Measurements from ENCODE around the gene PKN1. TPM values are rescaled to one million over a fixed set of nuclear protein-coding genes. Genes with fewer than 3 reads are reported as not detected.

PKN1 gene
- total and polyA plus RNA-seq, 8 donors, result 42.0 to 268 (median 87.9) TPM

DNA sequence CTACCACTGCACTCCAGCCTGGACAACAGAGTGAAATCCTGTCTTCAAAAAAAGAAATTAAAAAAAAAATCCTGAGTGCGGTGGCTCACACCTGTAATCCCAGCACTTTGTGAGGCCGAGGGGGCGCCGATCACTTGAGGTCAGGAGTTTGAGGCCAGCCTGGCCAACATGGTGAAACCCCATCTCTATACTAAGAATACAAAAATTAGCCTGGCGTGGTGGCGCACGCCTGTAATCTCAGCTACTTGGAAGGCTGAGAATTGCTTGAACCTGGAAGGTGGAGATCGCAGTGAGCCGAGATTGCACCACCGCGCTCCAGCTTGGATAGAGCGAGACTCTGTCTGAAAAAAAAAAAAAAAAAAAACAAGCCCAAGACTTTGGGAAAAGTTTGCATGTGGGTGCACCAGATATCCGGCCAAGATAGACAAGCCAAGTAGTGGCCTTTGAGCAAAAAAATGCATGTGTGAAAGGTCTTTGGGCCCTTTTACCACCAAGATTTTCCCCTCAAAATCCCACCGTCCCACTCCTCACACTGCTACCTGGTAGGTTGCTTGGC lies 79.4 kb downstream of the PKN1 start:
- Histone ChIP-seq H3K27me3 (no peaks in the 10 kb centered on the region), H3K4me3 (no peak overlapping the region), H3K36me3 (peaks cover 22 to 40% (median 34%) of the 10 kb centered on the region in 4 donors), H3K9me3 (no peaks in the 10 kb centered on the region), H3K4me1 (peaks cover 37 to 83% (median 42%) of the 10 kb centered on the region in 4 donors), H3K27ac (peak overlapping the region; percentile 19 to 100 (median 99))
- TF ChIP-seq POLR2A (IDR thresholded peaks at IDR 0.05), result no peak
- TF ChIP-seq, protein P1, sequence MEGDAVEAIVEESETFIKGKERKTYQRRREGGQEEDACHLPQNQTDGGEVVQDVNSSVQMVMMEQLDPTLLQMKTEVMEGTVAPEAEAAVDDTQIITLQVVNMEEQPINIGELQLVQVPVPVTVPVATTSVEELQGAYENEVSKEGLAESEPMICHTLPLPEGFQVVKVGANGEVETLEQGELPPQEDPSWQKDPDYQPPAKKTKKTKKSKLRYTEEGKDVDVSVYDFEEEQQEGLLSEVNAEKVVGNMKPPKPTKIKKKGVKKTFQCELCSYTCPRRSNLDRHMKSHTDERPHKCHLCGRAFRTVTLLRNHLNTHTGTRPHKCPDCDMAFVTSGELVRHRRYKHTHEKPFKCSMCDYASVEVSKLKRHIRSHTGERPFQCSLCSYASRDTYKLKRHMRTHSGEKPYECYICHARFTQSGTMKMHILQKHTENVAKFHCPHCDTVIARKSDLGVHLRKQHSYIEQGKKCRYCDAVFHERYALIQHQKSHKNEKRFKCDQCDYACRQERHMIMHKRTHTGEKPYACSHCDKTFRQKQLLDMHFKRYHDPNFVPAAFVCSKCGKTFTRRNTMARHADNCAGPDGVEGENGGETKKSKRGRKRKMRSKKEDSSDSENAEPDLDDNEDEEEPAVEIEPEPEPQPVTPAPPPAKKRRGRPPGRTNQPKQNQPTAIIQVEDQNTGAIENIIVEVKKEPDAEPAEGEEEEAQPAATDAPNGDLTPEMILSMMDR (IDR thresholded peaks at IDR 0.05), result no peak
- TF ChIP-seq EP300 (IDR thresholded peaks at IDR 0.05), result no peak
- TF ChIP-seq POLR2AphosphoS5 (IDR thresholded peaks at IDR 0.05), result no peak
- no peak for DNase-seq
- intact Hi-C loops (cut with DNase I; ENCODE audit: low total_unique reads), result no loop called here
- 89 to 95% (median 92%) methylated on average over 14 of the region's 14 CpGs for WGBS, 5 donors

DNA sequence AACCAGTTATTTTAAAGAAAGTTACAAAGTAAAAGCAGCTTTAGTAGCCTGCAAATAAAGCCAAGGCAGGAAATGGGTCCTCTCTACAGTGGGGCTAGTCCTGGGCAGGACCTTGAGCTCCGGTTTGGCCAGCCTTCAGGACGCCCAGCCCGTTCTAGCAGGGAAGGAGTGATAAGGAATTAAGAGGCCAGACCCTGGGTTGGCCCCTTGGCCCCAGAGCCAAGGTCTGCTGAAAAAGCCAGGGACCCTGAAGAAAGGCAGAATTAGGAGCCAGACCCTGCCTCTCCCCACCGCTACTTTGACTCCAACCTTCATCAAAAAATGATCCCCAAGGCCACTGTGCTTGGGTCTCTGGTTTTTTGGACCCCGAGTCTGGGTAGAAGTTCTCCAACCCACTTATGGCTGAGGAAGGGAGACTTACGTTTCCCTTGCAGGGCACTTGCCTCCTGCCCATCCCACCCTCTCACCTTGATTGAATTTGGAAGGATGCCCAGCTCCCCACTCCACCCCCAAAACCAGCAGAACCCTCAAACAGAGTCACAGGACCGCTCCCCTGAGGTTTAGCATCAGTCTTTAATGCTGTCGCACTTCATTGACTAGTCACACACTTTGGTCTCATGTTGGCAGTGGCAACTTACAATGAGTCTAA lies 81.2 kb downstream of the PKN1 start:
- intact Hi-C loops (cut with DNase I; ENCODE audit: low total_unique reads), result no loop called here
- H3K4me1 ChIP-seq, result peaks cover 45 to 81% (median 49%) of the 10 kb centered on the region in 4 donors

DNA sequence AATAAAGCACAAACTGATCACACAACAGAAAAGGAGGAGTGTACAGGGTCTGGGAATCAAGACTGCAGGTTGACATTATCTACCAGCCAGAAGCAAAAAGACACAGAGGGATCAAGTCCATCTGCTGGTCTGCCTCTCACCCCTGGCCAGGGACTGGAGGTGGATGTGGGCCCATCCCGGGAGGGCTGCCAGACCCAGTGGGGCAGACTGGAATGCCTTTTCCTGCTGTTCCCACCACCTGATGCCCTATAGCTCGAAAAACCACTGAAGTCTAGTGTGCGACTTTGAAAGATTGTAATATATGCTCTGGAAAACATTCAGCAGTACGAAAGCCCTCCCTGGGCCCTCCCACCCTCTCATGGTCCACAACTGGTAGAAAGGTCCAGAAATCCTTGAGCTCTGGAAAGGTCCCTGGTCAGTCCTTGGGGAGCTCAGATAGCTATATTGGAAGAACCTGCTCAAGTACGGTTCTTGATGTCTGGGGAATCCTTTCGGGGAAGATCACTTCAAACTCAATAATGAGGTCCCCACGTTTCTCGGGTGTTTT lies 82.5 kb downstream of the PKN1 start:
- 38 to 71% (median 48%) methylated on average over 8 of the region's 8 CpGs for WGBS, 5 donors
- peaks cover 22 to 40% (median 34%) of the 10 kb centered on the region in 4 donors for H3K36me3 ChIP-seq
- peak overlapping the region; percentile 32 to 100 (median 99) for H3K27ac ChIP-seq
- no peak for DNase-seq
- peaks cover 49 to 82% (median 52%) of the 10 kb centered on the region in 4 donors for H3K4me1 ChIP-seq
- H3K4me3 ChIP-seq, result peak overlapping the region; percentile 85 to 89 (median 89)
- intact Hi-C loops (cut with DNase I; ENCODE audit: low total_unique reads), result no loop called here
- H3K27me3 ChIP-seq, result no peaks in the 10 kb centered on the region
- TF ChIP-seq EP300 (IDR thresholded peaks at IDR 0.05) (no peak), POLR2AphosphoS5 (IDR thresholded peaks at IDR 0.05) (no peak), POLR2A (IDR thresholded peaks at IDR 0.05) (no peak)
- TF ChIP-seq, protein P1 (IDR thresholded peaks at IDR 0.05), result no peak
- H3K9me3 ChIP-seq, result no peaks in the 10 kb centered on the region

More for the DNA sequence above, 81.2 kb downstream of the PKN1 start:
- peak overlapping the region; percentile 19 to 100 (median 99) for H3K27ac ChIP-seq
- TF ChIP-seq, protein P1 (IDR thresholded peaks at IDR 0.05), result no peak
- TF ChIP-seq POLR2A (IDR thresholded peaks at IDR 0.05), result no peak
- no peak for DNase-seq
- H3K9me3 ChIP-seq, result no peaks in the 10 kb centered on the region
- no peaks in the 10 kb centered on the region for H3K27me3 ChIP-seq
- H3K4me3 ChIP-seq, result peak overlapping the region in 1 of 4 donors; percentile 89
- 60 to 73% (median 62%) methylated on average over 8 of the region's 8 CpGs for WGBS, 5 donors
- H3K36me3 ChIP-seq, result peaks cover 22 to 40% (median 34%) of the 10 kb centered on the region in 4 donors

DNA sequence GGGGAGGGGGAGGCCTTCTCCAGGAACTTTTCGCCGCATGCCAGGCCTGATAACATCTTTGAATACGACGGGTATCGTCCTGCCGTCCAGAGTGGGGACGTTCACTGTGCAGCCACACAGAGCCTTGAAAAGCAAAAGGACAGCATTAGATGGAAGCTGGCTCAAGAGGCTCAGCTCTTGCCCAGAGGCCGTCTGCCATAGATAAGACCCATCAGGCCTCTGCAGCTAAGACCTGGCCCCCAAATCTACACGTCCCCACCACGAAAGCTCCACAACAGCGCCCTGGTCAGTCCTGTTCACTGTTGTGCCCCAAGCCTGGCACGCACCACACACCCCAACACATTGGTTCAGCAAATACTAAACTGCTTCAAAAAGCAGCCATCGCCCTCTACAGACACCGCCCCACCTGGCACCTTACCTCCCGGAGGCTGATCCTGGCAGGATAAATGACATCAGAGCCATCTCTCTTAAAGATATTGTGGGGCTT lies 83.0 kb downstream of the PKN1 start:
- Histone ChIP-seq H3K27ac (peak overlapping the region; percentile 32 to 100 (median 99)), H3K9me3 (no peaks in the 10 kb centered on the region), H3K36me3 (peaks cover 22 to 40% (median 34%) of the 10 kb centered on the region in 4 donors), H3K4me1 (peaks cover 47 to 80% (median 52%) of the 10 kb centered on the region in 4 donors), H3K27me3 (no peaks in the 10 kb centered on the region), H3K4me3 (peak overlapping the region; percentile 85 to 89 (median 89))
- no peak for TF ChIP-seq EP300 (IDR thresholded peaks at IDR 0.05)
- no peak for TF ChIP-seq POLR2AphosphoS5 (IDR thresholded peaks at IDR 0.05)
- no peak for TF ChIP-seq POLR2A (IDR thresholded peaks at IDR 0.05)
- TF ChIP-seq, protein P1 (IDR thresholded peaks at IDR 0.05), result no peak
- DNase-seq, result peak in 1 of 2 donors; percentile 39
- WGBS, 5 donors, result 25 to 40% (median 34%) methylated on average over 15 of the region's 15 CpGs
- intact Hi-C loops (cut with DNase I; ENCODE audit: low total_unique reads), result no loop called here

Data from stomach (tissue), 9 donors.